Left ventricle myocardium inferior (tissue), 1 donor: ENCODE data around the gene SYNDIG1. TPM values are rescaled to one million over a fixed set of nuclear protein-coding genes. Genes with fewer than 3 reads are reported as not detected.

Experiments
- DNase-seq: peaks from one replicate; pipeline ENCODE4 v3.0.0-alpha.2; 2020
- H3K27ac ChIP-seq: fragments of 200-600 bp; replicated peaks from 2 replicates; pipeline ENCODE4 v1.8.0; 2021
- H3K27me3 ChIP-seq: fragments of 200-600 bp; 2 replicates; pipeline ENCODE4 v1.8.0; 2021; ENCODE audit warnings: low read depth
- H3K36me3 ChIP-seq: fragments of 200-600 bp; 2 replicates; pipeline ENCODE4 v1.8.0; 2021
- H3K4me1 ChIP-seq: fragments of 200-600 bp; 2 replicates; pipeline ENCODE4 v1.8.0; 2021
- H3K4me3 ChIP-seq: fragments of 200-600 bp; 2 replicates; pipeline ENCODE4 v1.8.0; 2021; ENCODE audit warnings: mild to moderate bottlenecking, moderate library complexity
- H3K9me3 ChIP-seq: fragments of 200-600 bp; replicated peaks from 2 replicates; pipeline ENCODE4 v1.8.0; 2021
- intact Hi-C: fragments of 100-400 bp; cut with micrococcal nuclease; formaldehyde crosslinking; loops from one replicate; pipeline ENCODE4 v1.11.0; 2022
- total RNA-seq: library from RNA; stranded (reverse); fragmentation: NEBNext Ultra II Directional; extraction: Animal tissue kit (Norgen Biotek cat#: 25700); gene quantifications from one replicate; pipeline ENCODE4 v1.2.1, GENCODE V29; 2021
- TF ChIP-seq, protein P1 (sequence below): fragments of 200-600 bp; IDR thresholded peaks from 2 replicates; pipeline ENCODE4 v1.8.0; 2021; ENCODE audit warnings: antibody characterized with exemption, mild to moderate bottlenecking, borderline replicate concordance
- donor health status: DM: no; HTN: yes; CAD: no; lungs with severe emphysema.

The SYNDIG1 gene
- total RNA-seq, 1 donor from 2014 or later = 21.4 TPM

DNA sequence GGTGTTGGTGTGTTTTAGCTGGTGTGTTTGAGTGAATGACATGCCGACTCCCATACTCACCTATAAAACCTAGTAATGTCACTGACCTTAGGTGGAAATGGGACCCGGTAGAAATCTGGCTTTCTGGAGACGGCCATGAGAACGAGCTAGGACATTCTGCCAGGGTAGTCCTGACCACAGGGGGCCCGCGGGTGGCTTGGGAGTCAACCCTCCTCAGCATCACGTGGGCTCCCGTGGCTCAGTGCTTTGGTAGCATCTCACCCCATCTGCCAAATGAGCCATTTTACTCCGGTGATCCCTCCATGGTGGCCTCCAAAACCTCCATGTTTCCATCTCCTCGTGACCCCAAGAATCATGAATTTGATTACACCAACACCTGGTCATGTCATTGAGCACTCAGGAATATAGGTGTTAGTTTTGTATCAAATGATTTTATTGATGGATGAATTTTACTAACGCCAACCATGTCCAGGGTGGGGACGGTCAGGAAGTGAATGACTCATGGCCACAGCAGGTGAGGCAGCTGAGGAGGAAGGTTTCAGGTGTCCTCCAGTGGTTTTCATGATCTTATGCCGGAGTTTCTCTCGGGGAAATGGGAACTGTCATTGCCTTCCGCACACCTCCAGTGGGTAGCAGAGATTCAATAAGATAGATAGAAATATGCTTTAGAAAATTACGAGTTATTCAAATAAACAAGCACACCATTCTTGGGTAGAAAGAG, 195.0 kb downstream of the SYNDIG1 start:
- no peaks in the 10 kb centered on the region for H3K9me3 ChIP-seq
- DNase-seq = no peak

DNA sequence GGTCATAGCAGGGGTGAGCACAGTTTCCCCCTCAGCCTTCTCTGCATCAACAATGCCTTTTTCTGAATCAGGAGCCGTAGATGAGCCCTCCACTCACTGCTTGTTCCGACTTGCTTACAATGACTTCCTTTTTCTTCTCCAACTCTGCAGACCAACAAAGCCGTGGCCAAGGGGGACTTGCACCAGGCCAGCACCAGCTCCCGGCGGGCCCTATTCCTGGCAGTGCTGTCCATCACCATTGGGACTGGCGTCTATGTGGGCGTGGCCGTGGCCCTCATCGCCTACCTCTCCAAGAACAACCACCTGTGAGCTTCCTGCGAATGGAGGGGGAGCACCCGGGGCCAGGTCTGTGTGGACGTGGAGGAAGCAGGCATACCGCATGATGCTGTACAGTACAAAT, 195.8 kb downstream of the SYNDIG1 start:
- H3K4me3 ChIP-seq = no peak overlapping the region
- H3K27ac ChIP-seq = no peak overlapping the region
- H3K36me3 ChIP-seq = no peaks in the 10 kb centered on the region
- H3K27me3 ChIP-seq = no peaks in the 10 kb centered on the region
- TF ChIP-seq, protein P1, sequence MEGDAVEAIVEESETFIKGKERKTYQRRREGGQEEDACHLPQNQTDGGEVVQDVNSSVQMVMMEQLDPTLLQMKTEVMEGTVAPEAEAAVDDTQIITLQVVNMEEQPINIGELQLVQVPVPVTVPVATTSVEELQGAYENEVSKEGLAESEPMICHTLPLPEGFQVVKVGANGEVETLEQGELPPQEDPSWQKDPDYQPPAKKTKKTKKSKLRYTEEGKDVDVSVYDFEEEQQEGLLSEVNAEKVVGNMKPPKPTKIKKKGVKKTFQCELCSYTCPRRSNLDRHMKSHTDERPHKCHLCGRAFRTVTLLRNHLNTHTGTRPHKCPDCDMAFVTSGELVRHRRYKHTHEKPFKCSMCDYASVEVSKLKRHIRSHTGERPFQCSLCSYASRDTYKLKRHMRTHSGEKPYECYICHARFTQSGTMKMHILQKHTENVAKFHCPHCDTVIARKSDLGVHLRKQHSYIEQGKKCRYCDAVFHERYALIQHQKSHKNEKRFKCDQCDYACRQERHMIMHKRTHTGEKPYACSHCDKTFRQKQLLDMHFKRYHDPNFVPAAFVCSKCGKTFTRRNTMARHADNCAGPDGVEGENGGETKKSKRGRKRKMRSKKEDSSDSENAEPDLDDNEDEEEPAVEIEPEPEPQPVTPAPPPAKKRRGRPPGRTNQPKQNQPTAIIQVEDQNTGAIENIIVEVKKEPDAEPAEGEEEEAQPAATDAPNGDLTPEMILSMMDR = no peak
- no peaks in the 10 kb centered on the region for H3K9me3 ChIP-seq
- intact Hi-C loops = no loop called here
- no peaks in the 10 kb centered on the region for H3K4me1 ChIP-seq
- no peak for DNase-seq

More for the DNA sequence above, 195.0 kb downstream of the SYNDIG1 start:
- Histone ChIP-seq H3K27ac (no peak overlapping the region), H3K36me3 (no peaks in the 10 kb centered on the region), H3K27me3 (no peaks in the 10 kb centered on the region), H3K4me1 (no peaks in the 10 kb centered on the region), H3K4me3 (no peak overlapping the region)
- intact Hi-C loops = no loop called here
- TF ChIP-seq, protein P1 = no peak

DNA sequence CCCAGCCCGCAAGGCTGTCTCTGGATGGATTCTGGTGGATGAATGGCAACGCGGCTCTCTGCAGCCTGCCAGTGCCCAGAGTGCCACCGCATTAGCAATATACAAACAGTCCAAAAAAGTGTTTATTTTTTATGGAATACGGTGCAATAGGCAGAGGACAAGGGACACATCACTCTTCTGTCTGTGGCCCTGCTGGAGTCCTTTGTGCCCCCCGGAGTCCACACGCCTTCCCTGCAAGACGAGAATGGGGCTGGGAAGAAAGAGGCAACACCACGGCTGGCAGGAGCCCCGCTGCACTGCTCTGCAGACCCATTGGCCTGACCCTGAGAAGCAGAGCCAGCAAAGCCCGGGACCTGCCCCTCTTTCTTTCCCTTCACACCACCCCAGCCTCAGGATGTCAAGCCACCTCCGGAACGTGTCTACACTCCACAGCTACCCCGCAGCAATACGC, 196.3 kb downstream of the SYNDIG1 start:
- intact Hi-C loops = no loop called here
- no peaks in the 10 kb centered on the region for H3K9me3 ChIP-seq
- H3K36me3 ChIP-seq = no peaks in the 10 kb centered on the region
- H3K4me1 ChIP-seq = no peaks in the 10 kb centered on the region
- H3K4me3 ChIP-seq = no peak overlapping the region
- TF ChIP-seq, protein P1 = no peak
- no peaks in the 10 kb centered on the region for H3K27me3 ChIP-seq
- no peak for DNase-seq
- H3K27ac ChIP-seq = no peak overlapping the region

DNA sequence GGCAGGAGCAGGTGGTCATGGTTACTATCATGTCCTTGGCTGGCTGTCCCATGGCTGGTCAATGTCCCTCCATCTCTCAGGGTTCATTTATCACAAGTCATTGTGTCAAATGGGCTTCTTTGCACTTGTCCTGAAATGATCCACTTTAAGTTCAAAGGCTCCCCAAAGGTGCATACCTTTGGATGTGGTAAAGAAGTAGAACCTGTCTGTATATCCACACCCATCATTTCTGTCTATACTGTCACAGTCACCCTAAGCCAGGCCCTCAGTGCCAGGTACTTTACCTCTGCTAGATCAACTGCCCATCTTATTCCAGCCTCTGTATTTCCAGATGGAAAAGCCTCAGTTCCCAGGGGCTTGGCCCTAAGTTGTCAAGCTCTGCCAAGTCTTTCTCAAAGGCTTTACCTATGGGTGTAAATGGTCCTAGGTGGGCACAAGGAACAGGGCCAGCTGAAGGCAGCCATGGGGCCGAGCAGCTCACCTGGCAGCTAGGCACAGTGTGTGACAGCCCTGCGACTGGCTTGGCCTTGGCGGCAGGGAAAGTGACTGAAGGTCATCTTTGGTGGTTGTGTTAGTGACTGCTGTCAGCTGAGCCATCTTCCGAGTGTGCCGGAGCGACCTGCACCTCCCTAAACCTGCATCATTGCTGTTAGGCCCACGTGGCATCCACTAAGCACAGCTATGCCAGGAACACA, 198.4 kb downstream of the SYNDIG1 start:
- Histone ChIP-seq H3K36me3 (no peaks in the 10 kb centered on the region), H3K27ac (no peak overlapping the region), H3K9me3 (no peaks in the 10 kb centered on the region), H3K4me3 (no peak overlapping the region), H3K4me1 (no peaks in the 10 kb centered on the region), H3K27me3 (no peaks in the 10 kb centered on the region)
- intact Hi-C loops = no loop called here
- TF ChIP-seq, protein P1 = no peak
- DNase-seq = no peak

DNA sequence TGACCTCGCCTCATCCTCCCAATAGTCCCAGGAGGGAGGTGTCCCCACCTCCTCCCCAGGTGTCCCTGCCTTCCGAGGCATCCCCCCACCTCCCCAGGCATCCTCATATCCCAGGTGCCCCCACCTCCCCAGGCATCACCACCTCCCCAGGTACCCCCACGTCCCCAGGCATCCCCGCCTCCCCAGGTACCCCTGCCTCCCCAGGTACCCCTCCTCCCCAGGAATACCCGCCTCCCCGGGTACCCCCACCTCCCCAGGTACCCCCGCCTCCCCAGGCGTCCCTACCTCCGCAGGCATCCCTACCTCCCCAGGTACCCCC, 198.9 kb downstream of the SYNDIG1 start:
- intact Hi-C loops = no loop called here
- DNase-seq = no peak

More for the DNA sequence above, 198.9 kb downstream of the SYNDIG1 start:
- TF ChIP-seq, protein P1 = no peak
- Histone ChIP-seq H3K4me3 (no peak overlapping the region), H3K9me3 (no peaks in the 10 kb centered on the region), H3K27me3 (no peaks in the 10 kb centered on the region), H3K27ac (no peak overlapping the region), H3K4me1 (no peaks in the 10 kb centered on the region), H3K36me3 (no peaks in the 10 kb centered on the region)
